ENCODE measurements around the gene MIP.

MIP gene

GRCh38 chr12:56484566-56484965 lies 30.1 kb upstream of the MIP start:
- H3K36me3 ChIP-seq (ENCODE audit: low read depth) = no peaks in the 10 kb centered on the region
- H3K4me3 ChIP-seq (ENCODE audit: severe bottlenecking) = no peak overlapping the region
- no peak overlapping the region for H3K27ac ChIP-seq (ENCODE audit: poor library complexity, severe bottlenecking)
- no peaks in the 10 kb centered on the region for H3K9me3 ChIP-seq (ENCODE audit: severe bottlenecking)
- peaks cover 5% of the 10 kb centered on the region for H3K4me1 ChIP-seq (ENCODE audit: insufficient read depth, poor library complexity, severe bottlenecking)
- H3K27me3 ChIP-seq (ENCODE audit: insufficient read depth, poor library complexity, severe bottlenecking) = peaks cover 10% of the 10 kb centered on the region
- TF ChIP-seq, protein P1, sequence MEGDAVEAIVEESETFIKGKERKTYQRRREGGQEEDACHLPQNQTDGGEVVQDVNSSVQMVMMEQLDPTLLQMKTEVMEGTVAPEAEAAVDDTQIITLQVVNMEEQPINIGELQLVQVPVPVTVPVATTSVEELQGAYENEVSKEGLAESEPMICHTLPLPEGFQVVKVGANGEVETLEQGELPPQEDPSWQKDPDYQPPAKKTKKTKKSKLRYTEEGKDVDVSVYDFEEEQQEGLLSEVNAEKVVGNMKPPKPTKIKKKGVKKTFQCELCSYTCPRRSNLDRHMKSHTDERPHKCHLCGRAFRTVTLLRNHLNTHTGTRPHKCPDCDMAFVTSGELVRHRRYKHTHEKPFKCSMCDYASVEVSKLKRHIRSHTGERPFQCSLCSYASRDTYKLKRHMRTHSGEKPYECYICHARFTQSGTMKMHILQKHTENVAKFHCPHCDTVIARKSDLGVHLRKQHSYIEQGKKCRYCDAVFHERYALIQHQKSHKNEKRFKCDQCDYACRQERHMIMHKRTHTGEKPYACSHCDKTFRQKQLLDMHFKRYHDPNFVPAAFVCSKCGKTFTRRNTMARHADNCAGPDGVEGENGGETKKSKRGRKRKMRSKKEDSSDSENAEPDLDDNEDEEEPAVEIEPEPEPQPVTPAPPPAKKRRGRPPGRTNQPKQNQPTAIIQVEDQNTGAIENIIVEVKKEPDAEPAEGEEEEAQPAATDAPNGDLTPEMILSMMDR (IDR thresholded peaks at IDR 0.05; ENCODE audit: poor library complexity, severe bottlenecking) = no peak
- DNase-seq (ENCODE audit: low spot score) = no peak
- ATAC-seq (ENCODE audit: low read depth) = no peak

DNA sequence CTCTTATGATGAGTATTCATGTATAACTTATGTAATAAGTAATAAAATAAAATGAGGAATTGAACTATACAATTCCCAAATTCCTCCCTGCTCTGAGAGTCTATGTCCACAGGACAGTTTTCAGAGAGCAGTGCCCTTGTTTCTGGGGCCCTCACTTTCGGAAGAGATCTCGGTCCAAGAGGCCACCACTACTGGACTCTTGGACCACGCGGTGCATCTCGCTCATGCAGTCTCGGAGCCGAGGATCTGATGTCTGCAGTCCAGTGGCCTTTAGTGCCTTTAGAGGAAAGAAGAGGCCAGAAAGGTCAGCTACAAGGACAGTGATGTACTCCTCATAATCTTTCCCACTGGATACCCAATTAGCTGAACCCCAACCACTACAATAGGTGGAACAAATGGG lies 25.2 kb upstream of the MIP start:
- no peaks in the 10 kb centered on the region for H3K4me1 ChIP-seq (ENCODE audit: insufficient read depth, poor library complexity, severe bottlenecking)
- DNase-seq (ENCODE audit: low spot score) = no peak
- no peak overlapping the region for H3K4me3 ChIP-seq (ENCODE audit: severe bottlenecking)
- H3K27ac ChIP-seq (ENCODE audit: poor library complexity, severe bottlenecking) = no peak overlapping the region
- ATAC-seq (ENCODE audit: low read depth) = no peak; the same call in 2 of the 3 replicates
- H3K27me3 ChIP-seq (ENCODE audit: insufficient read depth, poor library complexity, severe bottlenecking) = no peaks in the 10 kb centered on the region
- no peaks in the 10 kb centered on the region for H3K9me3 ChIP-seq (ENCODE audit: severe bottlenecking)
- TF ChIP-seq, protein P1 (IDR thresholded peaks at IDR 0.05; ENCODE audit: poor library complexity, severe bottlenecking) = no peak
- H3K36me3 ChIP-seq (ENCODE audit: low read depth) = no peaks in the 10 kb centered on the region

DNA sequence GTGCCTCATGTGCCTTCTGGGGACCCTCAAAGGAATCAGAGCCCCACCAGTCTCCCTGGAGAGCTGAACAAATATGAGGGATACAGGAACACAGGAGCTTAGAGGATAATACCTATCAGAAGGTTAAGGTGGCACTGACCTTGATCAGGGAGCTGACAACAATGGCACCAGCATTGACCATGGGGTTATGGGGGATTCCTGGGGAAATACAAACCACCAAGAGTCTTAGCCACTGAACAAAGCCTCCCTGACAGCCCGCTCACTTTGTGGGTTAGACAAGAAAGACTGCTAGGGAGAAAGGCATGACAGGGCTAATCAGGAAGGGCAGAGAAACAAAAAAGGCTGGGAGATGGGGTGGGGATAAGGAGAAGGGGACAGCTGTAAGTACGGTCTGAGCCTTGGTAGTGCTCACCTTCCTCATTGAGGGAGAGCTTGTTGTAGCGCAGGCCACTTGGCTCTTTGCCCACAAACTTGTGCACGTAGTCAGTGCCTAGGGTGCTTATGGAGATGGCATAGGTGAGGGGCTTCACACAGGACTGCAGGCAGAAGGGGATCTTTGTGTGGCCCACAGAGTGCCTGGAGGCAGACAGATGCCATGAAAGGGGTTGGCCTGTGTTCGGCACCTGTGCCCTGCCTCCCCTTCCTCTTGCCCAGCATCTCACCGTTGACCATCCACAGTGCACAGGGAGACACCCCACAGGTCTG lies 23.2 kb upstream of the MIP start:
- H3K9me3 ChIP-seq (ENCODE audit: severe bottlenecking) = no peaks in the 10 kb centered on the region
- H3K4me1 ChIP-seq (ENCODE audit: insufficient read depth, poor library complexity, severe bottlenecking) = no peaks in the 10 kb centered on the region
- TF ChIP-seq, protein P1 (IDR thresholded peaks at IDR 0.05; ENCODE audit: poor library complexity, severe bottlenecking) = no peak
- H3K4me3 ChIP-seq (ENCODE audit: severe bottlenecking) = no peak overlapping the region
- H3K36me3 ChIP-seq (ENCODE audit: low read depth) = no peaks in the 10 kb centered on the region
- no peaks in the 10 kb centered on the region for H3K27me3 ChIP-seq (ENCODE audit: insufficient read depth, poor library complexity, severe bottlenecking)
- H3K27ac ChIP-seq (ENCODE audit: poor library complexity, severe bottlenecking) = no peak overlapping the region
- DNase-seq (ENCODE audit: low spot score) (no peak), ATAC-seq (ENCODE audit: low read depth) (no peak)

- Histone ChIP-seq H3K27ac (ENCODE audit: poor library complexity, severe bottlenecking) (no peak overlapping the region), H3K36me3 (ENCODE audit: low read depth) (no peaks in the 10 kb centered on the region), H3K27me3 (ENCODE audit: insufficient read depth, poor library complexity, severe bottlenecking) (no peaks in the 10 kb centered on the region), H3K9me3 (ENCODE audit: severe bottlenecking) (no peaks in the 10 kb centered on the region), H3K4me3 (ENCODE audit: severe bottlenecking) (no peak overlapping the region), H3K4me1 (ENCODE audit: insufficient read depth, poor library complexity, severe bottlenecking) (no peaks in the 10 kb centered on the region)
- TF ChIP-seq, protein P1 (IDR thresholded peaks at IDR 0.05; ENCODE audit: poor library complexity, severe bottlenecking) = no peak
- ATAC-seq (ENCODE audit: low read depth) (peak; percentile 42), DNase-seq (ENCODE audit: low spot score) (no peak)
Observed at GRCh38 chr12:56476972-56477432, 22.5 kb upstream of the MIP start.

DNA sequence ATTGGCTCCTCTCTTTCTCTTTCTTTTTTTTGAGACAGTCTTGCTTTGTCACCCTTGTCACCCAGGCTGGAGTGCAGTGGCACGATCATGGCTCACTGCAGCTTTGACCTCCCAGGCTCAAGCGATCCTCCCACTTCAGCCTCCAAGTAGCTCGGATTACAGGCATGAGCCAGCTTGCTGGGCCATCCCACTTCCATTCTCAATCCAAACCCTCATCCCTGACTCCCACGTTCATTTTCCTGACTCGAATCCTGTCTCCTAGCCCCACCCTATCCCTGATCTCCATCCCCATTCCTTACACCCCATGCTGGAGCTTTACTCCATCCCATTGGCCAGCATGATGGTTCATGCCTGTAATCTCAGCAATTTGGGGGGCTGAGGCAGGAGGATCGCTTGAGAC lies 21.7 kb upstream of the MIP start:
- TF ChIP-seq, protein P1 (IDR thresholded peaks at IDR 0.05; ENCODE audit: poor library complexity, severe bottlenecking) = no peak
- no peaks in the 10 kb centered on the region for H3K27me3 ChIP-seq (ENCODE audit: insufficient read depth, poor library complexity, severe bottlenecking)
- ATAC-seq (ENCODE audit: low read depth) = no peak

More for the DNA sequence above, 21.7 kb upstream of the MIP start:
- no peak for DNase-seq (ENCODE audit: low spot score)
- Histone ChIP-seq H3K36me3 (ENCODE audit: low read depth) (no peaks in the 10 kb centered on the region), H3K27ac (ENCODE audit: poor library complexity, severe bottlenecking) (no peak overlapping the region), H3K4me3 (ENCODE audit: severe bottlenecking) (no peak overlapping the region), H3K9me3 (ENCODE audit: severe bottlenecking) (no peaks in the 10 kb centered on the region), H3K4me1 (ENCODE audit: insufficient read depth, poor library complexity, severe bottlenecking) (no peaks in the 10 kb centered on the region)
